Mesenchymal stem cell (in vitro differentiated cells and primary cell): ENCODE data around the gene MRPL1. TPM values are rescaled to one million over a fixed set of nuclear protein-coding genes. Genes with fewer than 3 reads are reported as not detected.

ENCODE experiments used
- DNase-seq: peaks from one replicate; pipeline ENCODE4 v3.0.0-alpha.2; 2013
- H2AFZ ChIP-seq: one replicate; pipeline ENCODE4 v1.6.1; 2013; ENCODE audit warnings: low read depth, mild to moderate bottlenecking, control low read depth, inconsistent platforms, low read length, moderate library complexity
- H2AK5ac ChIP-seq: 2 replicates; pipeline ENCODE4 v1.6.1; 2013; ENCODE audit warnings: low read length, moderate library complexity, mild to moderate bottlenecking, inconsistent platforms; ENCODE audit not compliant: severe bottlenecking
- H2BK120ac ChIP-seq: one replicate; pipeline ENCODE4 v1.6.1; 2013; ENCODE audit warnings: low read depth, mild to moderate bottlenecking, inconsistent platforms, low read length, moderate library complexity
- H2BK12ac ChIP-seq, 2 experiments: one replicate each; pipeline ENCODE4 v1.6.1; 2013; ENCODE audit warnings: inconsistent platforms in 2 of 2, low read length in 2 of 2, mild to moderate bottlenecking in 2 of 2, moderate library complexity in 2 of 2, control low read depth in 1 of 2
- H2BK15ac ChIP-seq: one replicate; pipeline ENCODE4 v1.6.1; 2013; ENCODE audit warnings: mild to moderate bottlenecking, low read depth, inconsistent platforms; ENCODE audit not compliant: poor library complexity, severe bottlenecking
- H2BK5ac ChIP-seq: 2 replicates; pipeline ENCODE4 v1.6.1; 2013; ENCODE audit warnings: low read depth, mild to moderate bottlenecking, low read length, control low read depth, inconsistent platforms; ENCODE audit not compliant: poor library complexity, severe bottlenecking
- H3K14ac ChIP-seq, 2 experiments: one replicate each; pipeline ENCODE4 v1.6.1; 2013; ENCODE audit warnings: inconsistent platforms in 2 of 2, low read length in 2 of 2, control low read depth in 1 of 2, mild to moderate bottlenecking in 1 of 2, moderate library complexity in 1 of 2
- H3K18ac ChIP-seq, 2 experiments: one replicate each; pipeline ENCODE4 v1.6.1; 2013; ENCODE audit warnings: inconsistent platforms in 2 of 2, low read length in 2 of 2, control low read depth in 1 of 2, low read depth in 1 of 2, mild to moderate bottlenecking in 1 of 2
- H3K23ac ChIP-seq, 2 experiments: one replicate each; pipeline ENCODE4 v1.6.1; 2013; ENCODE audit warnings: inconsistent platforms in 2 of 2, low read length in 2 of 2, mild to moderate bottlenecking in 2 of 2, moderate library complexity in 2 of 2, control low read depth in 1 of 2
- H3K27ac ChIP-seq: 2 replicates; pipeline ENCODE4 v1.5.1; 2013; ENCODE audit warnings: mild to moderate bottlenecking, moderate library complexity, low read length, control low read depth, inconsistent platforms; ENCODE audit not compliant: poor library complexity, severe bottlenecking
- H3K27me3 ChIP-seq, 2 experiments: 2 replicates each; pipeline versions ENCODE4 v1.6.1 to v1.7.0; 2013; ENCODE audit warnings: low read length in 2 of 2, mild to moderate bottlenecking in 2 of 2, moderate library complexity in 2 of 2, control low read depth in 1 of 2, inconsistent platforms in 1 of 2; ENCODE audit not compliant: control insufficient read depth in 1 of 2, insufficient read depth in 1 of 2
- H3K36me3 ChIP-seq, 2 experiments: 2 replicates each; pipeline versions ENCODE4 v1.6.1 to v1.7.0; 2013; ENCODE audit warnings: low read length in 2 of 2, control low read depth in 1 of 2, inconsistent platforms in 1 of 2, low read depth in 1 of 2, mild to moderate bottlenecking in 1 of 2; ENCODE audit not compliant: insufficient read depth in 2 of 2, control insufficient read depth in 1 of 2
- H3K4ac ChIP-seq, 2 experiments: one replicate each; pipeline ENCODE4 v1.6.1; 2013; ENCODE audit warnings: inconsistent platforms in 2 of 2, low read length in 2 of 2, mild to moderate bottlenecking in 2 of 2, moderate library complexity in 2 of 2, control low read depth in 1 of 2, low read depth in 1 of 2
- H3K4me1 ChIP-seq: 2 replicates; pipeline ENCODE4 v1.6.1; 2013; ENCODE audit warnings: low read depth, low read length, control low read depth; ENCODE audit not compliant: control insufficient read depth, insufficient read depth
- H3K4me2 ChIP-seq: 2 replicates; pipeline ENCODE4 v1.6.1; 2013; ENCODE audit warnings: low read length, mild to moderate bottlenecking, inconsistent platforms; ENCODE audit not compliant: poor library complexity, severe bottlenecking
- H3K4me3 ChIP-seq, 2 experiments: 2 replicates each; pipeline versions ENCODE4 v1.5.1 to v1.7.0; 2013; ENCODE audit warnings: low read length in 2 of 2, mild to moderate bottlenecking in 2 of 2, control low read depth in 1 of 2, low read depth in 1 of 2; ENCODE audit not compliant: insufficient read depth in 1 of 2
- H3K79me1 ChIP-seq: replicated peaks from 2 replicates; pipeline ENCODE4 v1.6.1; 2013; ENCODE audit warnings: mild to moderate bottlenecking, control low read depth, low read length, inconsistent platforms; ENCODE audit not compliant: poor library complexity, severe bottlenecking
- H3K9ac ChIP-seq: 2 replicates; pipeline ENCODE4 v1.7.0; 2013; ENCODE audit warnings: mild to moderate bottlenecking, low read length, moderate library complexity
- H3K9me3 ChIP-seq: 2 replicates; pipeline ENCODE4 v1.7.0; 2013; ENCODE audit warnings: mild to moderate bottlenecking, low read length; ENCODE audit not compliant: control insufficient read depth
- H4K8ac ChIP-seq: one replicate; pipeline ENCODE4 v1.6.1; 2013; ENCODE audit warnings: inconsistent platforms, mild to moderate bottlenecking, low read length, moderate library complexity
- H4K91ac ChIP-seq: one replicate; pipeline ENCODE4 v1.6.1; 2013; ENCODE audit warnings: mild to moderate bottlenecking, low read length, inconsistent platforms
- WGBS: methylation state at CpG from one replicate; pipeline ENCODE4 v1.1.7; 2013; ENCODE audit warnings: mixed read lengths; 5-methylcytosine and 5-hydroxymethylcytosine counted together
- polyA plus RNA-seq, 2 experiments: library from polyadenylated mRNA; stranded (reverse); fragments of 200-250 nt; gene quantifications; one replicate each; pipeline ENCODE4 v1.2.3, GENCODE V29; 2013

The MRPL1 gene
- polyA plus RNA-seq (2013, experiment 1 of 2): 53.9 TPM
- 53.6 TPM for polyA plus RNA-seq (2013, experiment 2 of 2)

DNA sequence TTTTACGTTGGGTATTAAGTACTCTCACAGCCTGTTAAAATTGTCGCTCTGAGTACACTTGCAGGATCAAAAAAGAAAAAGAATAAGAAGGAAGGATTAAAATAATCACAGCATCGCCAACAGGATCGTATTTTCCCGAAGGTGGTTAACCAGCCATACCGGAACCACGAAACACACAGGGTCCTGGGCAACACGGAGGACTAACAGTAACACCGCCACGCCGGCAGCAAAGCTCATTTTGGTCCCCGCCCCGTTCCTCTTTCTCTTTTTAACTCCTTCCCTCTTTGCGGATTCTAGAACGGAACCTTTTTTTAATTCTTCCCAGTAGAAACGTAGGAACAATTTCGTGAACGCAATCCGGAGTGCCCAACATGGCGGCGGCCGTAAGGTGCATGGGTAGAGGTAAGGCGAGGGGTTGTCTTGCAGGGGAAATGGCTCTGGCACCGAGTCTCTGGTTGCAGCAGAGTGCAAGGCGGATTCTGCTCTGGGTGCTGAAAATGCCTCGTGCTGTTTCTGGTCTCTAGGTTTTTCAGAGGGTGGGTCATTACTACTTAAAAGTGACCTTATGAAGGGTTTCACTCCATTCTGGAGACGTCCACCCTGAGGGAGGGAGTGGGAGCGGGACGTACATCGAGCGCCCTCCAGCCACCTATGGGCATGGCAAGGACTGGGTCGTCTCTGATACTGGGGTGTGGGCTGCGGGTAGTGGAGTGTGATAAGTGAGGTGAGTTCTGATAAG, at the start of gene MRPL1:
Gene MRPL1 (plus strand): TSS at position 353 of the 739 bp plus-strand sequence. CDS start 19 bp downstream, at position 372.
- Histone ChIP-seq H3K79me1 (peaks cover 9% of the 10 kb centered on the region), H3K9ac (peak within 1 kb of the TSS; percentile 100), H3K14ac (no peak within 1 kb of the TSS), H2BK5ac (no peak within 1 kb of the TSS), H3K4me3 (peak within 1 kb of the TSS; percentile 64 to 98), H3K23ac (no peak within 1 kb of the TSS), H3K4ac (peak within 1 kb of the TSS in 1 of 2 experiments; percentile 1), H4K91ac (no peak within 1 kb of the TSS), H2BK12ac (no peak within 1 kb of the TSS), H3K9me3 (no peaks in the 10 kb centered on the region), H2AK5ac (no peak within 1 kb of the TSS), H2BK120ac (no peak within 1 kb of the TSS), H3K4me2 (peak within 1 kb of the TSS; percentile 84), H3K18ac (peak within 1 kb of the TSS in 1 of 2 experiments; percentile 49), H4K8ac (peak within 1 kb of the TSS; percentile 74), H3K27me3 (no peaks in the 10 kb centered on the region), H3K27ac (peak within 1 kb of the TSS; percentile 95), H2BK15ac (no peak within 1 kb of the TSS), H2AFZ (peak within 1 kb of the TSS; percentile 6), H3K36me3 (peaks cover 2 to 6% of the 10 kb centered on the region in 2 experiments), H3K4me1 (peaks cover 2% of the 10 kb centered on the region)
- under 1% methylated on average over 33 of the region's 33 CpGs for WGBS
- DNase-seq: peak; percentile 97

DNA sequence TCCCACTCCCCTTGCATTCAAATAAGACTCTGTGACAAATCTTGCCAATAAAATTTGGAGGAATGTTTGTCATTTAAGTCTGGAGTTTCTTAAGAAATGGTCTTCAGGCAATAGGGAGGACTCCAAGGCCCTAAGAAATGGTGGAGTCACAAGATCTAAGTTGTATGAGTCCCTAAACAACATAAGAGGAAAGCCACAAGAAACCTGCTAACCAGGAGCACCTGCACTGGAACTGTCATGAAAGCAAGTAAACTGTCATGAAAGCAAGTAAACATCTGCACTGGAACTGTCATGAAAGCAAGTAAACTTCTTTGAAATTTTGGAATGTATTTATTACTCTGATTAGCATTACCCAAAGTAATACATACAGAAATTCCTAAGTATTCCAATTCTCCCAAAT, 47.0 kb upstream of the MRPL1 start:
- Histone ChIP-seq H3K4me1 (no peaks in the 10 kb centered on the region), H4K91ac (no peak overlapping the region), H3K27me3 (no peaks in the 10 kb centered on the region), H3K23ac (no peak overlapping the region), H2BK5ac (no peak overlapping the region), H3K18ac (no peak overlapping the region), H3K36me3 (no peaks in the 10 kb centered on the region), H2BK12ac (no peak overlapping the region), H3K79me1 (no peaks in the 10 kb centered on the region), H3K4me3 (no peak overlapping the region), H3K4ac (no peak overlapping the region), H3K4me2 (no peak overlapping the region), H2BK15ac (no peak overlapping the region), H4K8ac (no peak overlapping the region), H3K9me3 (no peaks in the 10 kb centered on the region), H2BK120ac (no peak overlapping the region), H3K9ac (no peak overlapping the region), H3K27ac (no peak overlapping the region), H3K14ac (no peak overlapping the region), H2AFZ (no peak overlapping the region), H2AK5ac (no peak overlapping the region)
- DNase-seq: no peak

GRCh38 chr4:77816546-77816945, 46.1 kb upstream of the MRPL1 start:
- DNase-seq: no peak
- H3K4me2 ChIP-seq: no peak overlapping the region
- H3K23ac ChIP-seq: no peak overlapping the region
- peak overlapping the region; percentile 80 for H3K9ac ChIP-seq
- H3K27ac ChIP-seq: no peak overlapping the region
- no peak overlapping the region for H3K14ac ChIP-seq
- H3K4me1 ChIP-seq: no peaks in the 10 kb centered on the region
- peaks cover 3% of the 10 kb centered on the region for H3K79me1 ChIP-seq
- WGBS: 98% methylated on average over 2 of the region's 2 CpGs
- no peaks in the 10 kb centered on the region for H3K9me3 ChIP-seq
- no peak overlapping the region for H2AK5ac ChIP-seq
- no peak overlapping the region for H2BK5ac ChIP-seq
- no peaks in the 10 kb centered on the region for H3K27me3 ChIP-seq
- no peak overlapping the region for H2AFZ ChIP-seq
- H4K91ac ChIP-seq: no peak overlapping the region
- no peak overlapping the region for H3K4ac ChIP-seq
- H3K18ac ChIP-seq: no peak overlapping the region
- H3K4me3 ChIP-seq: no peak overlapping the region
- H3K36me3 ChIP-seq: no peaks in the 10 kb centered on the region
- no peak overlapping the region for H2BK15ac ChIP-seq
- H2BK120ac ChIP-seq: no peak overlapping the region
- H4K8ac ChIP-seq: no peak overlapping the region
- H2BK12ac ChIP-seq: no peak overlapping the region

GRCh38 chr4:77817304-77818072, 45.1 kb upstream of the MRPL1 start:
- Histone ChIP-seq H3K36me3 (no peaks in the 10 kb centered on the region), H3K14ac (no peak overlapping the region), H3K27me3 (no peaks in the 10 kb centered on the region), H4K8ac (no peak overlapping the region), H2AK5ac (no peak overlapping the region), H2BK12ac (no peak overlapping the region), H3K4me1 (no peaks in the 10 kb centered on the region), H3K23ac (no peak overlapping the region), H3K4me2 (peak overlapping the region; percentile 75), H3K18ac (no peak overlapping the region), H2BK5ac (no peak overlapping the region), H3K4me3 (peak overlapping the region in 1 of 2 experiments; percentile 90), H3K9me3 (no peaks in the 10 kb centered on the region), H3K9ac (peak overlapping the region; percentile 80), H2BK15ac (no peak overlapping the region), H3K27ac (peak overlapping the region; percentile 96), H4K91ac (no peak overlapping the region), H3K4ac (no peak overlapping the region), H2AFZ (no peak overlapping the region), H2BK120ac (no peak overlapping the region), H3K79me1 (peaks cover 3% of the 10 kb centered on the region)
- no peak for DNase-seq
- WGBS: 70% methylated on average over 4 of the region's 8 CpGs
